Thoracic aorta (tissue), 2 donors: ENCODE data around the gene PCNX2. TPM values are rescaled to one million over a fixed set of nuclear protein-coding genes. Genes with fewer than 3 reads are reported as not detected.

Source experiments
- ATAC-seq: fragments of 150-250 bp; one replicate; pipeline ENCODE4 v1.8.0; 2017; ENCODE audit warnings: low read depth; ENCODE audit not compliant: insufficient number of reproducible peaks, low FRiP score
- DNase-seq: peaks from one replicate; pipeline ENCODE4 v3.0.0-alpha.2; 2020; ENCODE audit warnings: low spot score
- H3K27ac ChIP-seq, 2 donors: fragments of 200-600 bp; sonication (generic); 1 replicate in 1 of 2; 2 replicates in 1 of 2; pipeline ENCODE4 v1.5.1; 2016; ENCODE audit warnings: mild to moderate bottlenecking in 2 of 2, moderate library complexity in 2 of 2
- H3K27me3 ChIP-seq: fragments of 200-600 bp; sonication (generic); replicated peaks from 2 replicates; pipeline ENCODE4 v1.6.0; 2016; ENCODE audit warnings: mild to moderate bottlenecking; ENCODE audit not compliant: insufficient read depth
- H3K36me3 ChIP-seq: fragments of 200-600 bp; sonication (generic); one replicate; pipeline ENCODE4 v1.5.1; 2016
- H3K4me1 ChIP-seq, 2 donors: fragments of 200-600 bp; sonication (generic); 1 replicate in 1 of 2; 2 replicates in 1 of 2; pipeline versions ENCODE4 v1.5.1 to v1.6.0; 2016; ENCODE audit warnings: low read depth in 2 of 2, mild to moderate bottlenecking in 1 of 2; ENCODE audit not compliant: control insufficient read depth in 1 of 2
- H3K4me3 ChIP-seq: fragments of 200-600 bp; sonication (generic); 2 replicates; pipeline ENCODE4 v1.5.1; 2016; ENCODE audit warnings: mild to moderate bottlenecking
- H3K9me3 ChIP-seq: fragments of 200-600 bp; sonication (generic); 2 replicates; pipeline ENCODE4 v1.5.1; 2016
- CTCF ChIP-seq: fragments of 200-600 bp; sonication (generic); IDR thresholded peaks from one replicate; pipeline ENCODE4 v1.5.1; 2019; ENCODE audit warnings: antibody characterized with exemption
- total RNA-seq, 2 donors: library from RNA; depleted of rRNA; stranded (reverse); fragments of >200 nt; gene quantifications; one replicate each; pipeline versions ENCODE4 v1.1.0 to v1.2.3, GENCODE V29; 2016

Gene PCNX2
- total RNA-seq, 2 donors from 2014 or later = 13.6 to 14.8 TPM

- Histone ChIP-seq H3K27ac (no peak overlapping the region), H3K9me3 (peaks cover 8% of the 10 kb centered on the region), H3K4me3 (no peak overlapping the region), H3K36me3 (no peaks in the 10 kb centered on the region), H3K27me3 (no peaks in the 10 kb centered on the region), H3K4me1 (no peaks in the 10 kb centered on the region)
- TF ChIP-seq CTCF = no peak
- ATAC-seq = no peak
- no peak for DNase-seq
Measured at GRCh38 chr1:233166896-233167295, 128.6 kb downstream of the PCNX2 start.

GRCh38 chr1:233163696-233164095 is 131.8 kb downstream of the PCNX2 start:
- H3K27me3 ChIP-seq = no peaks in the 10 kb centered on the region
- H3K27ac ChIP-seq = no peak overlapping the region
- DNase-seq = no peak
- no peaks in the 10 kb centered on the region for H3K36me3 ChIP-seq
- no peaks in the 10 kb centered on the region for H3K4me1 ChIP-seq
- ATAC-seq = no peak
- no peak overlapping the region for H3K4me3 ChIP-seq
- peaks cover 8% of the 10 kb centered on the region for H3K9me3 ChIP-seq
- no peak for TF ChIP-seq CTCF

GRCh38 chr1:233158322-233158721 is 137.2 kb downstream of the PCNX2 start:
- no peak for TF ChIP-seq CTCF
- Histone ChIP-seq H3K4me1 (no peaks in the 10 kb centered on the region), H3K27ac (no peak overlapping the region), H3K36me3 (no peaks in the 10 kb centered on the region), H3K9me3 (no peaks in the 10 kb centered on the region), H3K4me3 (no peak overlapping the region), H3K27me3 (no peaks in the 10 kb centered on the region)
- DNase-seq (no peak), ATAC-seq (no peak)

- Histone ChIP-seq H3K9me3 (no peaks in the 10 kb centered on the region), H3K27ac (no peak overlapping the region), H3K4me1 (no peaks in the 10 kb centered on the region), H3K36me3 (no peaks in the 10 kb centered on the region), H3K4me3 (no peak overlapping the region), H3K27me3 (no peaks in the 10 kb centered on the region)
- DNase-seq = no peak
- TF ChIP-seq CTCF = no peak
- ATAC-seq = no peak
Measured at GRCh38 chr1:233157245-233157644, 138.3 kb downstream of the PCNX2 start.

- H3K4me1 ChIP-seq = no peaks in the 10 kb centered on the region
- H3K9me3 ChIP-seq = no peaks in the 10 kb centered on the region
- no peak overlapping the region for H3K4me3 ChIP-seq
- DNase-seq (no peak), ATAC-seq (no peak)
- H3K36me3 ChIP-seq = no peaks in the 10 kb centered on the region
- H3K27me3 ChIP-seq = no peaks in the 10 kb centered on the region
- no peak for TF ChIP-seq CTCF
- H3K27ac ChIP-seq = no peak overlapping the region
Measured at GRCh38 chr1:233151861-233152260, 143.7 kb downstream of the PCNX2 start.
